ENCODE measurements around the gene SLFNL1. TPM values are rescaled to one million over a fixed set of nuclear protein-coding genes. Genes with fewer than 3 reads are reported as not detected.

Gene SLFNL1
- polyA plus RNA-seq, 2 of the 4 experiments (the other 2 are of a cell fraction), result 0.01 to 0.03 TPM

DNA sequence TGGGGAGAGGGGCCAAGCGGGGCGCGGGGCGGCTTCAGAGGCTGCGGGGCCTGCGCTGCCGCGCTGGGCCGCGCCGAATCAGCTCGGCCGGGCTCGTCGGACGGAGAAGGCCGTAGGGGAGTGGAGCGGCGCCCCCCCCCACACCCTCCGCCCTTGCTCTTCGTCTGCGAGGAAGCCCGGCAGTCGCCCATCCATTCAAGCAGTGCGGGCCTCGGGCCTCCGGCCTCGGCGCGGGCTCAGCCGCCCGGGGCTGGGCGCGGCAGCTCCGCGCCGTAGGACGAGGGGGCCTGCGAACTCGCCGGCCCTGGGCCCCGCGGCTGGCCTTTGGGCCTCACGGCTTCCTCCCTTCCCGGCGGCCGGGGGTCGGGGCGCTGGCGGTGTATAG, 41.5 kb downstream of the SLFNL1 start:
- DNase-seq (ENCODE audit: low read depth in 1 of 2, low spot score in 1 of 2) (no peak), ATAC-seq (peak in 1 of 2 experiments; percentile 14; a peak in 3 of 6 replicates), FAIRE-seq (no peak)
- ChIA-PET CTCF (interaction anchor here (0.6 to 2.7 kb wide), 11 partner anchors 9 to 130 kb away, joined by 3 to 12 read pairs (median 3); no protein-coding TSS in a partner anchor), POLR2A (interaction anchor here (0.6 to 2.4 kb wide), 10 partner anchors 13 to 118 kb away, joined by 3 to 16 read pairs (median 6); partner anchors contain the start of gene CITED4)
- peaks cover 61% of the 10 kb centered on the region for H3K4me1 ChIP-seq
- WGBS (ENCODE audit: missing lambda C conversion rate), result 15% methylated on average over 4 of the region's 50 CpGs
- H3K9me3 ChIP-seq, result no peaks in the 10 kb centered on the region
- H3K4me2 ChIP-seq, result peak overlapping the region; percentile 93
- TF ChIP-seq, protein P1, sequence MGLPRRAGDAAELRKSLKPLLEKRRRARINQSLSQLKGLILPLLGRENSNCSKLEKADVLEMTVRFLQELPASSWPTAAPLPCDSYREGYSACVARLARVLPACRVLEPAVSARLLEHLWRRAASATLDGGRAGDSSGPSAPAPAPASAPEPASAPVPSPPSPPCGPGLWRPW (IDR thresholded peaks at IDR 0.05), result no peak
- TF ChIP-seq, protein P2, sequence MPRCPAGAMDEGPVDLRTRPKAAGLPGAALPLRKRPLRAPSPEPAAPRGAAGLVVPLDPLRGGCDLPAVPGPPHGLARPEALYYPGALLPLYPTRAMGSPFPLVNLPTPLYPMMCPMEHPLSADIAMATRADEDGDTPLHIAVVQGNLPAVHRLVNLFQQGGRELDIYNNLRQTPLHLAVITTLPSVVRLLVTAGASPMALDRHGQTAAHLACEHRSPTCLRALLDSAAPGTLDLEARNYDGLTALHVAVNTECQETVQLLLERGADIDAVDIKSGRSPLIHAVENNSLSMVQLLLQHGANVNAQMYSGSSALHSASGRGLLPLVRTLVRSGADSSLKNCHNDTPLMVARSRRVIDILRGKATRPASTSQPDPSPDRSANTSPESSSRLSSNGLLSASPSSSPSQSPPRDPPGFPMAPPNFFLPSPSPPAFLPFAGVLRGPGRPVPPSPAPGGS (IDR thresholded peaks at IDR 0.05), result 0 out of 3 replicates have a peak, but pooled peaks have one; percentile 17
- TF ChIP-seq, protein P3, sequence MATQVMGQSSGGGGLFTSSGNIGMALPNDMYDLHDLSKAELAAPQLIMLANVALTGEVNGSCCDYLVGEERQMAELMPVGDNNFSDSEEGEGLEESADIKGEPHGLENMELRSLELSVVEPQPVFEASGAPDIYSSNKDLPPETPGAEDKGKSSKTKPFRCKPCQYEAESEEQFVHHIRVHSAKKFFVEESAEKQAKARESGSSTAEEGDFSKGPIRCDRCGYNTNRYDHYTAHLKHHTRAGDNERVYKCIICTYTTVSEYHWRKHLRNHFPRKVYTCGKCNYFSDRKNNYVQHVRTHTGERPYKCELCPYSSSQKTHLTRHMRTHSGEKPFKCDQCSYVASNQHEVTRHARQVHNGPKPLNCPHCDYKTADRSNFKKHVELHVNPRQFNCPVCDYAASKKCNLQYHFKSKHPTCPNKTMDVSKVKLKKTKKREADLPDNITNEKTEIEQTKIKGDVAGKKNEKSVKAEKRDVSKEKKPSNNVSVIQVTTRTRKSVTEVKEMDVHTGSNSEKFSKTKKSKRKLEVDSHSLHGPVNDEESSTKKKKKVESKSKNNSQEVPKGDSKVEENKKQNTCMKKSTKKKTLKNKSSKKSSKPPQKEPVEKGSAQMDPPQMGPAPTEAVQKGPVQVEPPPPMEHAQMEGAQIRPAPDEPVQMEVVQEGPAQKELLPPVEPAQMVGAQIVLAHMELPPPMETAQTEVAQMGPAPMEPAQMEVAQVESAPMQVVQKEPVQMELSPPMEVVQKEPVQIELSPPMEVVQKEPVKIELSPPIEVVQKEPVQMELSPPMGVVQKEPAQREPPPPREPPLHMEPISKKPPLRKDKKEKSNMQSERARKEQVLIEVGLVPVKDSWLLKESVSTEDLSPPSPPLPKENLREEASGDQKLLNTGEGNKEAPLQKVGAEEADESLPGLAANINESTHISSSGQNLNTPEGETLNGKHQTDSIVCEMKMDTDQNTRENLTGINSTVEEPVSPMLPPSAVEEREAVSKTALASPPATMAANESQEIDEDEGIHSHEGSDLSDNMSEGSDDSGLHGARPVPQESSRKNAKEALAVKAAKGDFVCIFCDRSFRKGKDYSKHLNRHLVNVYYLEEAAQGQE (IDR thresholded peaks at IDR 0.05), result no peak
- TF ChIP-seq JUN (IDR thresholded peaks at IDR 0.05) (peak; percentile 19 to 37; a peak in 4 of 5 replicates), BHLHE40 (IDR thresholded peaks at IDR 0.05; ENCODE audit: low read depth, low read length) (no peak), PHF8 (IDR thresholded peaks at IDR 0.05; ENCODE audit: borderline replicate concordance, low read depth) (peak; percentile 46; the same call in 1 of the 2 replicates), EP300 (IDR thresholded peaks at IDR 0.05) (no peak)
- H3K4me3 ChIP-seq, result peak overlapping the region; percentile 93
- peak overlapping the region; percentile 99 to 100 for H3K27ac ChIP-seq

DNA sequence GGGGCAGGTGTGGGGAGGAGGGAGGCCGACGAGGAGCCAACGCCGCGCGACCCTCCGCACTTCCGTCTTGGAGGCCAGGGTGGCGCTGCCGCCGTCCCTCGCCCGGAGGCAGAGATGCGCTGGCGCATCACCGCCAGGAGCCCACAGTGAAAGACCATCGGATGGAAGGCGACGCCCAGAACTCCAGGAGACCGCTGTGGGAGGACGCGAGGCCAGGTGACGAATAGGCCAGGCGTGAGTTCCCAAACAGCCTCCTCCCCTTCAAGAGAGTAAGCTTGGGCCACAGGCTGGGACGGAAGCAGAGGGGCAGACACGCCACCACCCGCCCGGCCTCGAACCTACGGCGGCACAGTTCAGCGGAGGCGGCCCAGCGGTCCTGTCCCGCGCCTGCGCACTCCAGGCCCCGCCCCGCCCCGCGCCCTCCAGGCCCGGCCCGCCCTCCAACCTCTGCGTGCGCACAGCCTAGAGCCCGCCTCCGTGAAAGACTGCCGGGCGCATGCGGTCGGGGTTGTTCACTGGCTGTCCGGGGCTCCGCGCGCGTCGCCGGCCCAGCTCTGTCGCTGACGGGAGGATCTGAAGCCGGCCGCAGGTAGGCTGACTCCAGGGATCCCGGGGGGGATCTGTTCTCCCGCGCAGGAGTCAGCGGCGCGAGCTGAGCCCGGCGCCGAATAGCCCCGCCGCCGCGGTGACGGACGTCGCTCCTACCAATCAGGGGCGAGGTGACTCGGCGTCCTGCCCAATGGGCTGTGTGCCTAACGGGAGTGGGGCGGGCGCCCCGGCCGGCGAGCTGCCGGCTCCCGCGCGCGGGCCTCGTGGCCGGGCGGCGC, 42.1 kb downstream of the SLFNL1 start, which contains the start of gene CTPS1:
TSS of gene CTPS1 (plus strand) at position 456 of the 827 bp plus-strand sequence. CDS start 3,595 bp downstream, outside the sequence.
- Histone ChIP-seq H3K27ac (peak within 1 kb of the TSS; percentile 99 to 100), H3K4me2 (peak within 1 kb of the TSS; percentile 93), H3K9me3 (no peaks in the 10 kb centered on the region), H3K4me1 (peaks cover 60% of the 10 kb centered on the region), H3K4me3 (peak within 1 kb of the TSS; percentile 93)
- WGBS (ENCODE audit: missing lambda C conversion rate), result 0% methylated on average over 9 of the region's 96 CpGs
- CTCF ChIA-PET, result interaction anchor here (0.6 to 2.7 kb wide), 14 partner anchors 10 to 130 kb away, joined by 3 to 12 read pairs (median 3); no protein-coding TSS in a partner anchor
- POLR2A ChIA-PET, result interaction anchor here (0.8 to 2.4 kb wide), 12 partner anchors 13 to 421 kb away, joined by 3 to 16 read pairs (median 6); partner anchors contain the start of gene CITED4
- FAIRE-seq (no peak), DNase-seq (ENCODE audit: low read depth in 1 of 2, low spot score in 1 of 2) (peak; percentile 89 to 96), ATAC-seq (peak; percentile 72 to 78)
- TF ChIP-seq CEBPB (IDR thresholded peaks at IDR 0.05), result no peak
- no peak for TF ChIP-seq HOXB13 (CRISPR knock-in tag; IDR thresholded peaks at IDR 0.05; ENCODE audit: low read depth)
- TF ChIP-seq MAZ (IDR thresholded peaks at IDR 0.05; ENCODE audit: borderline replicate concordance, low read depth, low read length), result no peak
- no peak for TF ChIP-seq HOXB5 (CRISPR knock-in tag; IDR thresholded peaks at IDR 0.05)
- TF ChIP-seq, protein P3 (IDR thresholded peaks at IDR 0.05), result no peak
- TF ChIP-seq ZNF302 (CRISPR knock-in tag; IDR thresholded peaks at IDR 0.05), result no peak
- TF ChIP-seq NR3C1 (IDR thresholded peaks at IDR 0.05), result no peak
- no peak for TF ChIP-seq RARB (CRISPR knock-in tag; IDR thresholded peaks at IDR 0.05)
- peak; percentile 55 for TF ChIP-seq POLR2A (IDR thresholded peaks at IDR 0.05; ENCODE audit: low read length)
- TF ChIP-seq TFCP2L1 (CRISPR knock-in tag; IDR thresholded peaks at IDR 0.05), result no peak
- TF ChIP-seq, protein P4, sequence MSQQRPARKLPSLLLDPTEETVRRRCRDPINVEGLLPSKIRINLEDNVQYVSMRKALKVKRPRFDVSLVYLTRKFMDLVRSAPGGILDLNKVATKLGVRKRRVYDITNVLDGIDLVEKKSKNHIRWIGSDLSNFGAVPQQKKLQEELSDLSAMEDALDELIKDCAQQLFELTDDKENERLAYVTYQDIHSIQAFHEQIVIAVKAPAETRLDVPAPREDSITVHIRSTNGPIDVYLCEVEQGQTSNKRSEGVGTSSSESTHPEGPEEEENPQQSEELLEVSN (IDR thresholded peaks at IDR 0.05; ENCODE audit: borderline replicate concordance, low read depth), result peak; percentile 63; the same call in 1 of the 2 replicates
- TF ChIP-seq, protein P5, sequence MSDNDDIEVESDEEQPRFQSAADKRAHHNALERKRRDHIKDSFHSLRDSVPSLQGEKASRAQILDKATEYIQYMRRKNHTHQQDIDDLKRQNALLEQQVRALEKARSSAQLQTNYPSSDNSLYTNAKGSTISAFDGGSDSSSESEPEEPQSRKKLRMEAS (IDR thresholded peaks at IDR 0.05), result peak; percentile 85
- TF ChIP-seq CHD2 (IDR thresholded peaks at IDR 0.05; ENCODE audit: low read length, partially characterized antibody), result no peak
- TF ChIP-seq EHF (CRISPR knock-in tag; IDR thresholded peaks at IDR 0.05), result no peak; the same call in 1 of the 2 replicates
- TF ChIP-seq FOSL2 (IDR thresholded peaks at IDR 0.05), result no peak
- TF ChIP-seq FOSL2 (CRISPR knock-in tag; IDR thresholded peaks at IDR 0.05), result peak; percentile 19; the same call in 1 of the 2 replicates
- peak; percentile 78; the same call in 1 of the 2 replicates for TF ChIP-seq MYC (IDR thresholded peaks at IDR 0.05; ENCODE audit: borderline replicate concordance, low read length)
- TF ChIP-seq, protein P6, sequence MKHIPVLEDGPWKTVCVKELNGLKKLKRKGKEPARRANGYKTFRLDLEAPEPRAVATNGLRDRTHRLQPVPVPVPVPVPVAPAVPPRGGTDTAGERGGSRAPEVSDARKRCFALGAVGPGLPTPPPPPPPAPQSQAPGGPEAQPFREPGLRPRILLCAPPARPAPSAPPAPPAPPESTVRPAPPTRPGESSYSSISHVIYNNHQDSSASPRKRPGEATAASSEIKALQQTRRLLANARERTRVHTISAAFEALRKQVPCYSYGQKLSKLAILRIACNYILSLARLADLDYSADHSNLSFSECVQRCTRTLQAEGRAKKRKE (CRISPR knock-in tag; IDR thresholded peaks at IDR 0.05; ENCODE audit: low read depth), result no peak
